Measurements from ENCODE around the gene NOPCHAP1. TPM values are rescaled to one million over a fixed set of nuclear protein-coding genes. Genes with fewer than 3 reads are reported as not detected.

Gene NOPCHAP1
- total RNA-seq, 1 donor from 2014 or later: 31.9 TPM

DNA sequence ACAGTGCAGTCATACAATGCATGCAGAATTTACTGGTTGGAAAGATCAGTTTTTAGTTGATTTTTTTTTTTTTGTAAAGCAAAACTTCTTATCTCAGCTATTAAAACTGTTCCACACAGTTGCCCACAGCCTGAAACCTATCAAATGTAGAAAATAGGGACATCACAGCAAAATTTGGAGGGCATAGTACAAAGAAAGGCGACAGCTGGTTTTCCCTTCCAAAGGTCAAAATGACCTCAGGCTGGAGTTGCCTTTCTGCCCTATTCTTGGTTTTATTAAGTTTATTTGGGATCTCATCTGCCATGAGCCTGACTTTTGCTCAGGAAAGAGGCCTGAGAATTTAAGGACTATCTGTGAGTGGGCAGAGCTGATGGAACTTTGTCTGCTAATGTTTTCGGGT lies 28.5 kb downstream of the NOPCHAP1 start:
- TF ChIP-seq, protein P1, sequence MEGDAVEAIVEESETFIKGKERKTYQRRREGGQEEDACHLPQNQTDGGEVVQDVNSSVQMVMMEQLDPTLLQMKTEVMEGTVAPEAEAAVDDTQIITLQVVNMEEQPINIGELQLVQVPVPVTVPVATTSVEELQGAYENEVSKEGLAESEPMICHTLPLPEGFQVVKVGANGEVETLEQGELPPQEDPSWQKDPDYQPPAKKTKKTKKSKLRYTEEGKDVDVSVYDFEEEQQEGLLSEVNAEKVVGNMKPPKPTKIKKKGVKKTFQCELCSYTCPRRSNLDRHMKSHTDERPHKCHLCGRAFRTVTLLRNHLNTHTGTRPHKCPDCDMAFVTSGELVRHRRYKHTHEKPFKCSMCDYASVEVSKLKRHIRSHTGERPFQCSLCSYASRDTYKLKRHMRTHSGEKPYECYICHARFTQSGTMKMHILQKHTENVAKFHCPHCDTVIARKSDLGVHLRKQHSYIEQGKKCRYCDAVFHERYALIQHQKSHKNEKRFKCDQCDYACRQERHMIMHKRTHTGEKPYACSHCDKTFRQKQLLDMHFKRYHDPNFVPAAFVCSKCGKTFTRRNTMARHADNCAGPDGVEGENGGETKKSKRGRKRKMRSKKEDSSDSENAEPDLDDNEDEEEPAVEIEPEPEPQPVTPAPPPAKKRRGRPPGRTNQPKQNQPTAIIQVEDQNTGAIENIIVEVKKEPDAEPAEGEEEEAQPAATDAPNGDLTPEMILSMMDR (IDR thresholded peaks at IDR 0.05): no peak
- Histone ChIP-seq H3K4me1 (no peaks in the 10 kb centered on the region), H3K36me3 (peaks cover 10 to 36% of the 10 kb centered on the region in 2 donors), H3K27ac (no peak overlapping the region), H3K27me3 (no peaks in the 10 kb centered on the region), H3K4me3 (no peak overlapping the region), H3K9me3 (peaks cover 0 to 5% of the 10 kb centered on the region in 2 donors)
- DNase-seq (ENCODE audit: low spot score in 2 of 2): no peak
- intact Hi-C loops (cut with DNase I): no loop called here

DNA sequence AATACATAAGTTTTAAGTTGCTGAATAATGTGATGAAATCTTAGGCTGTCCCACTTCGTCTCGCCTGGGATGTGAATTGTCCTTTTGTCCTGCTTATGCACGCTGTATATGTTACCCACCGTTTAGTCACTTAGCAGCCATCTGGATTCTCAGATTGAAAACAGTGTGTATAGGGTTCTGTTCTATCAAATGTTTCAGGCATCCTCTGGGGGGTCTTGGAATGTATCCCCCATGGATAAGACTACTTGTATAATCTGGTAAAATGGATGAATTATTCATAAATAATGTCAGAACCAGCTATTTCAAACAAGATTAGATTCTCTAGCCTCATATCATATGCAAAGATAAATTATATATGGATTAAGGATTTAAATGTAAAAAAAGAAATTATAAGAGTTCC lies 29.4 kb downstream of the NOPCHAP1 start:
- intact Hi-C loops (cut with DNase I): no loop called here
- no peak for DNase-seq (ENCODE audit: low spot score in 2 of 2)
- no peaks in the 10 kb centered on the region for H3K4me1 ChIP-seq
- H3K9me3 ChIP-seq: no peaks in the 10 kb centered on the region
- H3K27ac ChIP-seq: no peak overlapping the region
- H3K36me3 ChIP-seq: peaks cover 10 to 35% of the 10 kb centered on the region in 2 donors
- H3K4me3 ChIP-seq: no peak overlapping the region
- TF ChIP-seq, protein P1 (IDR thresholded peaks at IDR 0.05): no peak
- H3K27me3 ChIP-seq: no peaks in the 10 kb centered on the region

GRCh38 chr12:105018012-105018411 lies 31.9 kb downstream of the NOPCHAP1 start:
- Histone ChIP-seq H3K36me3 (peaks cover 9 to 23% of the 10 kb centered on the region in 2 donors), H3K4me1 (no peaks in the 10 kb centered on the region), H3K27me3 (no peaks in the 10 kb centered on the region), H3K9me3 (no peaks in the 10 kb centered on the region), H3K27ac (no peak overlapping the region), H3K4me3 (no peak overlapping the region)
- TF ChIP-seq, protein P1 (IDR thresholded peaks at IDR 0.05): no peak
- no peak for DNase-seq (ENCODE audit: low spot score in 2 of 2)
- intact Hi-C loops (cut with DNase I): no loop called here

- Histone ChIP-seq H3K27ac (no peak overlapping the region), H3K4me3 (no peak overlapping the region), H3K27me3 (no peaks in the 10 kb centered on the region), H3K4me1 (no peaks in the 10 kb centered on the region), H3K9me3 (no peaks in the 10 kb centered on the region), H3K36me3 (peaks cover 2 to 16% of the 10 kb centered on the region in 2 donors)
- TF ChIP-seq, protein P1 (IDR thresholded peaks at IDR 0.05): no peak
- intact Hi-C loops (cut with DNase I): no loop called here
- DNase-seq (ENCODE audit: low spot score in 2 of 2): no peak
Measured at GRCh38 chr12:105018776-105019175, 32.7 kb downstream of the NOPCHAP1 start.

- Histone ChIP-seq H3K9me3 (no peaks in the 10 kb centered on the region), H3K27ac (no peak overlapping the region), H3K4me3 (no peak overlapping the region), H3K27me3 (no peaks in the 10 kb centered on the region), H3K36me3 (peaks cover 2 to 12% of the 10 kb centered on the region in 2 donors), H3K4me1 (peaks cover 0 to 12% of the 10 kb centered on the region in 2 donors)
- TF ChIP-seq, protein P1 (IDR thresholded peaks at IDR 0.05): no peak
- DNase-seq (ENCODE audit: low spot score in 2 of 2): no peak
- intact Hi-C loops (cut with DNase I): no loop called here
Measured at GRCh38 chr12:105020241-105020962, 34.3 kb downstream of the NOPCHAP1 start.

Data from ascending aorta (tissue), 2 donors.